Thyroid gland (tissue), 4 donors: ENCODE data around the gene RASSF7.

Source experiments
- POLR2A ChIP-seq, 2 donors: fragments of 450-650 bp; IDR thresholded peaks; one replicate each; pipeline ENCODE4 v1.6.1; 2017; ENCODE audit warnings: antibody characterized with exemption in 2 of 2, mild to moderate bottlenecking in 2 of 2, moderate library complexity in 1 of 2
- TF ChIP-seq, protein P1 (sequence below), 6 experiments: fragments of 200-600 bp in 3 of 6; fragments of 450-650 bp in 3 of 6; sonication (generic) in 3 of 6; IDR thresholded peaks; one replicate each; pipeline ENCODE4 v1.5.1; 2016 to 2019; ENCODE audit warnings: antibody characterized with exemption in 6 of 6, mild to moderate bottlenecking in 2 of 6, inconsistent platforms in 1 of 6, moderate library complexity in 1 of 6

DNA sequence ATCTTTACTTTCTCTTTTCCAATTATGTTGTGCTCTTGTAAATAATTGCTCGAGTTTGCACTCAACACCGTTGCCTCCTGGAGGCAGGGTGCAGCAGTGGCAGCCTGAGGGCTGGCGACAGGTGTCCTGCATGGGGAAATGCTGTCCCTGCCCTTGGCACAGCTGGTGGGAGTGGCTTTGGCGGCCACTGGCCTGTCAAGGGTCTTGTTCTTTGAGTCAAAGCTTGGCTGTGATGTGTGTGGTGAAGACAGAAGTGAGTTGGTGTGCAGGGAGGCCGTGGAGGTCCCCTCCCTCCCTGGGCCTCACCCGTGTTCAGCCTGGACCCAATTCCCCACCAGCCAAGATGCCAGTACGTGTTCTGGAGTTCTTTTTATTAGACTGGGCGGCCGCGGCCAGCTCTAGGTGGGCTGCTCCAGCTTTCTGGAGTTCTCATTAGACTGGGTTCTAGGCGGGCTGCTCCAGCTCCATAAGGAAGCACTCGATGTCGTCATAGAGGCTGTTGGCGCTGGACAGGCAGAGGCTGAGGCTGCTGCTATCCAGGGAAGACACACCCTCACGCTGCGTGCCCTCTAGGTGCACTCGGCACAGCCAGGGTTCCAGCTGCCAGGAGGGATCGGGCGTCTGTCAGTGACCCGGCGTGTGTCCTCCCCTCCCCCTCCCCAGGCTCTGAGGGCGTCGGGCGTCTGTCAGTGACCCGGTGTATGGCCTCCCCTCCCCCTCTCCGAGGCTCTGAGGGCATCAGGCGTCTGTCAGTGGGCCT is 51.6 kb downstream of the RASSF7 start:
- TF ChIP-seq, protein P1, sequence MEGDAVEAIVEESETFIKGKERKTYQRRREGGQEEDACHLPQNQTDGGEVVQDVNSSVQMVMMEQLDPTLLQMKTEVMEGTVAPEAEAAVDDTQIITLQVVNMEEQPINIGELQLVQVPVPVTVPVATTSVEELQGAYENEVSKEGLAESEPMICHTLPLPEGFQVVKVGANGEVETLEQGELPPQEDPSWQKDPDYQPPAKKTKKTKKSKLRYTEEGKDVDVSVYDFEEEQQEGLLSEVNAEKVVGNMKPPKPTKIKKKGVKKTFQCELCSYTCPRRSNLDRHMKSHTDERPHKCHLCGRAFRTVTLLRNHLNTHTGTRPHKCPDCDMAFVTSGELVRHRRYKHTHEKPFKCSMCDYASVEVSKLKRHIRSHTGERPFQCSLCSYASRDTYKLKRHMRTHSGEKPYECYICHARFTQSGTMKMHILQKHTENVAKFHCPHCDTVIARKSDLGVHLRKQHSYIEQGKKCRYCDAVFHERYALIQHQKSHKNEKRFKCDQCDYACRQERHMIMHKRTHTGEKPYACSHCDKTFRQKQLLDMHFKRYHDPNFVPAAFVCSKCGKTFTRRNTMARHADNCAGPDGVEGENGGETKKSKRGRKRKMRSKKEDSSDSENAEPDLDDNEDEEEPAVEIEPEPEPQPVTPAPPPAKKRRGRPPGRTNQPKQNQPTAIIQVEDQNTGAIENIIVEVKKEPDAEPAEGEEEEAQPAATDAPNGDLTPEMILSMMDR (IDR thresholded peaks at IDR 0.05): no peak
- TF ChIP-seq POLR2A (IDR thresholded peaks at IDR 0.05): no peak
